OCI-LY3 (cell line): ENCODE measurements around the gene SLC22A5.

Experiments
- EZH2phosphoT487 ChIP-seq: fragments of 200-600 bp; shearing (Covaris generic); IDR thresholded peaks from 2 replicates; pipeline ENCODE4 v1.6.1; 2018; ENCODE audit warnings: antibody characterized with exemption, mixed run types, low read depth
- TF ChIP-seq, protein P1 (sequence below): fragments of 200-600, 300-600 bp; sonication (generic); IDR thresholded peaks from 2 replicates; pipeline ENCODE4 v1.5.1; 2014; ENCODE audit warnings: antibody characterized with exemption, low read length, low read depth

DNA sequence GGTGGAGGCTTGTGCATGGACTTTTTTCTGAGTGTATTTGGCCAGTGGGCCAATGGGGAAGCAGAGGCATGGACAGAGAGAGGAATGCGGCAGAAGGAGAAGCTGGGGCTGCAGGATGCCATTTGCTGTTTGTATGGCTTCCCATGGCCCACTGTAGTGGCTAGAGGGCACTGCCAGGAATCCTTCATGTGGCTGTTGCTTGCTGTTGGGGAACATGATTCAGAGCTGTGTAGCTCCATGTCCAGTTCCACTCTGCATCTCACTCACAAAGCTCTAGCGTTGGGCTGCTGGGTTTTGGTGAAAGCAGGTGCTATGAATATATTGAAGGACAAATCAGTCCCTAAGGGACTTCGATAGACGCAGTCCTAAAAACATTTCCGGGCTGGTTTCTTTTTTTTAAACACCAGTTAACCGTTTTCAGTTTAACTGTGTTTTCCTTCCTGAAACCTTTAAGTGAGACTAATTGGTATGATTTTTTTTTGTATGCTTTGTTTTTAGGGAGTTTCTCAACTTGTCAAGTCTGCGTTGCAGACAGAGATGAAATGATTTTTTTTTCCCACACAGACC lies 51.3 kb downstream of the SLC22A5 start:
- TF ChIP-seq, protein P1, sequence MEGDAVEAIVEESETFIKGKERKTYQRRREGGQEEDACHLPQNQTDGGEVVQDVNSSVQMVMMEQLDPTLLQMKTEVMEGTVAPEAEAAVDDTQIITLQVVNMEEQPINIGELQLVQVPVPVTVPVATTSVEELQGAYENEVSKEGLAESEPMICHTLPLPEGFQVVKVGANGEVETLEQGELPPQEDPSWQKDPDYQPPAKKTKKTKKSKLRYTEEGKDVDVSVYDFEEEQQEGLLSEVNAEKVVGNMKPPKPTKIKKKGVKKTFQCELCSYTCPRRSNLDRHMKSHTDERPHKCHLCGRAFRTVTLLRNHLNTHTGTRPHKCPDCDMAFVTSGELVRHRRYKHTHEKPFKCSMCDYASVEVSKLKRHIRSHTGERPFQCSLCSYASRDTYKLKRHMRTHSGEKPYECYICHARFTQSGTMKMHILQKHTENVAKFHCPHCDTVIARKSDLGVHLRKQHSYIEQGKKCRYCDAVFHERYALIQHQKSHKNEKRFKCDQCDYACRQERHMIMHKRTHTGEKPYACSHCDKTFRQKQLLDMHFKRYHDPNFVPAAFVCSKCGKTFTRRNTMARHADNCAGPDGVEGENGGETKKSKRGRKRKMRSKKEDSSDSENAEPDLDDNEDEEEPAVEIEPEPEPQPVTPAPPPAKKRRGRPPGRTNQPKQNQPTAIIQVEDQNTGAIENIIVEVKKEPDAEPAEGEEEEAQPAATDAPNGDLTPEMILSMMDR: no peak
- no peak for TF ChIP-seq EZH2phosphoT487
